Erythroblast (primary cell): ENCODE measurements around the gene ZSCAN2.
A peak's percentile ranks its signal among the peaks of the same experiment; 100 is the strongest.

Source experiments
- DNase-seq, 2 experiments: peaks; one replicate each; lab custom pipeline; 2025; lab: John Stamatoyannopoulos, UW
- GATA1 ChIP-seq: IDR thresholded peaks from 2 replicates; pipeline ENCODE4 v1.6.1; 2011; ENCODE audit warnings: low read depth, mild to moderate bottlenecking, control low read depth, low read length, moderate library complexity
- POLR2A ChIP-seq: IDR thresholded peaks from 2 replicates; pipeline ENCODE4 v1.6.1; 2011; ENCODE audit warnings: mild to moderate bottlenecking, low read length

ZSCAN2 gene

GRCh38 chr15:84606653-84607120, 5.9 kb downstream of the ZSCAN2 start:
- TF ChIP-seq GATA1: no peak
- no peak for TF ChIP-seq POLR2A
- no peak for DNase-seq

DNA sequence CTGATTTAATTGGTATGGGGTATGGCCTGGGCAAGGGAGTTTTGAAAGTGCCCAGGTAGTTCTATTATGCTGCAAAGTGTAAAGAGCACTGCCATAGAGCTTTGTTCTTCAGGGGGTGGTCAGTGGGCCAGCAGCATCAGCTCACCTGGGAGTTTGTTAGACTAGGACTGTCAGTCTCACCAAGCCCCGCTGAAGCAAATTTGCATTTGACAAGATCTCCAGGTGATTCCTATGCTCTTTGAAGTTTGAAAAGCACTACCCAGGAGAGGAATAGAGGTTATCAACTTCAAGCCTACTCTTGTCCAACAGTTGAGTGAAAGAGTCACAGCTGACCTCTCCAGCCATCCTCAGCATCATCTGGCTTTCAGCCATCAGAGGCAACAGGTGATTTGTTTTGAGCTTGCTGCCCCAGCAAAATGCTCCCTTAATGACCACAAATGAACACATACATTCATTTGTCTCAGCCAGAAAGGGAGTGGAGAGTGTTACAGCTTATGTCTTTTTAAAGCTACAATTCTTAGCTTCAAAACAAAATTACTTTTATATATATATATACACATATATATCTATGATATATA, 8.0 kb downstream of the ZSCAN2 start:
- TF ChIP-seq GATA1 (no peak), POLR2A (no peak)
- DNase-seq: no peak

DNA sequence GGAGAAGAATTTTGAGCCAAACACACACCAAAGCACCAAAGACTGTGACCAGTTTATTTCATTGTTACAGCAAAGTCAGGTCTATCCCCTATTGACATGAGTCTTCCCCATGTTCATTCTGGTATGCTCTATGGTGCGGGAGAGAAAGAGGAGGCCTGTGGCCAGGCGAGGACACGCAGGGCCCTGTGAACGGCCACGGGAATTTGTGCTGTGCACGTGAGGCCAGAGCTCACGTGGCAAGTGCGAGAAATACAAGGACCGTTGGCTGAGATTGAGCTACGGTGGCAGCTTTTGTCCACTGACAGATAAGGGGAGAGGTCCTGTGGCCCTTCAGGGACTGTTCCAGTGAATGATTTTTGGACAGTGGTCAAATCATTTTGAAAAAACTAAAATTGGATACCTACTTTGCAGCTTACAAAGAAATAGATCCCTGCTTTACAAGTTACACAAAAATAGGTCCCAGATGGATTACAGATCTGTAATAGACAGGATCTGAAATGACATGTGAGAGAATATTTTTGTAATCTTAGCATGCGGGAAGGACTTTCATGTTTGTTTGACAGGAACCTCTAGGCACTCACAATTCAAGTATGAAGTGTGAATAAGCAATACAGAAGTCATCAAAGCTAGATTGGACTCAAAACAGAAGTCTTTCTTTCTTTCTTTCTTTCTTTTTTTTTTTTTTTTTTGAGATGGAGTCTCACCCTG, 9.2 kb downstream of the ZSCAN2 start:
- TF ChIP-seq GATA1: no peak
- no peak for TF ChIP-seq POLR2A
- no peak for DNase-seq

DNA sequence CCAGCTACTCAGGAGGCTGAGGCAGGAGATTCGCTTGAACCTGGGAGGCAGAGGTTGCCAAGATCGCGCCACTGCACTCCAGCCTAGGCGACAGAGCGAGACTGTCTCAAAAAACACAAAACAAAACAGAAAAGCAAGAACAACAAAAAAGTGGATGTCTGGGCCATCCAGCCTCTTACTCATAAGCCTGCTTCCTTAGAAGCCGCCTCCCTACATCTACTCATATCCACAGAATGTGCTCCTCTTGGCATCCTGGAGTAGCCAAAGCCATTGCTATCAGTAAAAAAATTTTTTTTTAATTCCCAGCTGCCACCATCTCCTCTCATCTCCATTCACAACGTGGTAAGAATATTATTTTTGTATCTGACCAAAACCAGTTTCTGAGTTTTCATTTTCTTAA, 10.8 kb downstream of the ZSCAN2 start:
- no peak for DNase-seq
- TF ChIP-seq POLR2A (no peak), GATA1 (no peak)

GRCh38 chr15:84616235-84616634, 15.4 kb downstream of the ZSCAN2 start:
- no peak for DNase-seq
- TF ChIP-seq GATA1: no peak
- no peak for TF ChIP-seq POLR2A

DNA sequence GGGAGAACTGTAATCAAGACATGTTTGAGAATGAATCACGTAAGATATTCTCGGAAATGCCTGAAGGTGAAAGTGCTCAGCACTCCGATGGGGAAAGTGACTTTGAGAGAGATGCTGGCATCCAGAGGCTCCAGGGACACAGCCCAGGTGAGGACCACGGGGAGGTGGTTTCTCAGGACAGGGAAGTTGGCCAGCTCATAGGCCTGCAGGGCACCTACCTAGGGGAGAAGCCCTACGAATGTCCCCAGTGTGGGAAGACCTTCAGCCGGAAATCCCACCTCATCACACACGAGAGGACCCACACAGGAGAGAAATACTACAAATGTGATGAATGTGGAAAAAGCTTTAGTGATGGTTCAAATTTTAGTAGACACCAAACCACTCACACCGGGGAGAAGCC, 19.8 kb downstream of the ZSCAN2 start:
- no peak for DNase-seq
- no peak for TF ChIP-seq POLR2A
- no peak for TF ChIP-seq GATA1

GRCh38 chr15:84621358-84621979, 20.7 kb downstream of the ZSCAN2 start:
- TF ChIP-seq GATA1 (no peak), POLR2A (no peak)
- peak in 1 of 2 experiments; percentile 29 for DNase-seq

DNA sequence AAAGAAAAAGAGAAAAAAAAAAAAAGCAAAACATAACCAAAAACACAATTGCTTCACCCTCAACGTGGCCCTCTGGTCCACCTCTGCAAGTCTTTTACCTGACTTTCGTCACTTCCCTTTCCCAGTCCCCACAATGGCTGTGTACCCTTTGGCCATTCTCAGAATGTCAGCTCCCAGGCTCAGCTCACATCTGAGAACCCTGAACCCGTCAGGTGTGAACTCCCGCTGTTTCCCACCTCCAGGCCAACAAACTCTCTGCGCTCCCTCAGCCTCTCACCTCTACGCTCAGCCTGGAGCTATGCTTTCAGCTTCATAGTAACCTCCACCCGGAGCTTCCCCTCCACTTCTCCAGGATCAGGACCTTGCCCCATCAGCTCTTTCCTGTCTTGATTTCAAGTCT, 23.6 kb downstream of the ZSCAN2 start:
- TF ChIP-seq POLR2A: no peak
- TF ChIP-seq GATA1: no peak
- DNase-seq: no peak

DNA sequence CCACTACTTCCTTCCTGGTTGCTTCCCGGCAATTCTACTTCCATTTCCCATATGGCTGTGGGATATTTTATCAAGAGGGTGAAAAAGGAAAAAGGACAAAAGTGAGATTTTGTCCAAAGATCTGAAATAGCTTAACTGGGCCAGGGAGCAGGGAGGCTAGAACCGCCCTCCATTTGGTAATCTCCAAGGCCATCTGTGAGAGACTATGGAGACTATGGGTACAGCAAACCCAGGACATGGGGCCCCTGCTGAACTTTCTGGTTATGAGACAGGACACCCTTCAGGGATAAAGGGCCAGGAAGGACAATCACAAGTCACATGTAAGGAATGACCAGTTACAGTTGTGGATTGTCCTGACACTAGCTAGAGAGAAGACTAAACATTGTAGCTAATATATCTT, 24.3 kb downstream of the ZSCAN2 start:
- DNase-seq: peak; percentile 57 to 75
- TF ChIP-seq POLR2A (no peak), GATA1 (no peak)

DNA sequence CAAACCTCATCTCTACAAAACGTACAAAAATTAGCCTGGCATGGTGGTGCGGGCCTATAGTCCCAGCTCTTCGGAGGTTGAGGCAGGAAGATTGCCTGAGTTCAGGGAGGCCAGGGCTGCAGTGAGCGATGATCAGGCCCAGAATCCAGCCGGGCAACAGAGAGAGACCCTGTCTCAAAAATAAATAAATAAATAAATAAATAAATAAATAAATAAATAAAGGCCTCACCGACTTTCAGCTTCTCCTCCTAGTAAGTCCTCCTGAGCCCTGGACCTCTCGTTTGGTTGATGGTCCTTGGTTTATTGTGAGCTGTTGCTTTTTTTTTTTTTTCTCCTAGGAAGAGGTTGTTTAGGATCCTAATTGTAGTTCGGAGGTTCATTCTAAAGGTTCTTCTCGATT, 28.2 kb downstream of the ZSCAN2 start:
- TF ChIP-seq GATA1 (no peak), POLR2A (no peak)
- no peak for DNase-seq

DNA sequence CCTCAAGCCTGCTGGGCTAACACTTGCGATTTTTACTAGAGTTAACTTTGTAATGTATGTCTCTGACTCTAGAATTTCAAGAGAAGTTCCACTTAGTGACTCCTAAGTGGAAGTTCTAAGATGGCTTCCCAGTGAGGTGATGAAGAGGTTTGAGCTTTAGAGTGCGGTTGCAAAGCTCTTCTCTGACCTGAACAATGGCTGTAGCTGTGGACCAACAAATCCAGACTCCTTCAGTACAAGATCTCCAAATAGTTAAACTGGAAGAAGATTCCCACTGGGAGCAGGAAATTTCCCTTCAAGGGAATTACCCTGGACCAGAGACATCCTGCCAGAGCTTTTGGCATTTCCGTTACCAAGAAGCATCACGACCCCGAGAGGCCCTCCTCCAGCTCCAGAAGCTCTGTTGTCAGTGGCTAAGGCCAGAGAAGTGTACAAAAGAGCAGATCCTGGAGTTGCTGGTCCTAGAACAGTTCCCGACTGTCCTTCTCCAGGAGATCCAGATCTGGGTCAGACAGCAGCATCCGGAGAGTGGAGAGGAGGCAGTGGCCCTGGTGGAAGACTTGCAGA, 31.0 kb downstream of the ZSCAN2 start:
- no peak for TF ChIP-seq GATA1
- no peak for TF ChIP-seq POLR2A
- DNase-seq: no peak

DNA sequence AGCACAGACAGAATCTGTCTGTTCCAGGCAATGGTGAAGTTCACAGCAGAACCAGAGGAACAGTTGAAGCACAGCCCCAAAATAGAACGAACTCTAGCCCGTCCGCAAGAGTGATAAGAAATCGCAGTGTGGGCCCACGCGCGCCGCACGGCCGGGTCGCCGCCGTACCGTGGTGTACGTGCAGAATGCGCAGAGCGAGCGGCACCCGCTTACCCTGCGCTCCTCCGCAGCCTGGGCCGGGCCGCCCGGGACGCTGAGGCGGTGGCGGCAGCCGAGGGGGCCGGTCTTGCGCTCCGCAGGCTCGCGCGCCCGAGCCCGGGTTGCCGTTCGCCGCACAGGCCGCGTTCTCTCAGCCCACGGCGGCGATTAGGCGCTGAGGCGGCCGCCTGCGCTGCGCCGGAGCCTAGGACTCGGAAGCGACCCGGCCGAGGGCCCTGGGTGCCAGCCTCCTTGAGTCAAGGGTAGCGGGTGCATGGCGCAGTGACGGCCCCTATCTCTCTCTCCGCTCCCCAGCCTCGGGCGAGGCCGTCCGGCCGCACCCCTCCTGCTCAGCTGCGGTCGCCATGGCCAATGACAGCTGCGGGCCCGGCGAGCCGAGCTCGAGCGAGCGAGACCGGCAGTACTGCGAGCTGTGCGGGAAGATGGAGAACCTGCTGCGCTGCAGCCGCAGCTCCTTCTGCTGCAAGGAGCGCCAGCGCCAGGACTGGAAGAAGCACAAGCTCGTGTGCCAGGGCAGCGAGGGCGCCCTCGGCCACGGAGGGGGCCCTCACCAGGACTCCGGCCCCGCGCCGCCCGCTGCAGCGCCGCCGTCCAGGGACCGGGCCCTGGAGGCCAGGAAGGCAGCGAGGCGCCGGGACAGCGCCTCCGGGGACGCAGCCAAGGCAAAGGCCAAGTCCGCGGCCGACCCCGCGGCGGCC, 32.8 kb downstream of the ZSCAN2 start:
- TF ChIP-seq POLR2A (peak; percentile 70), GATA1 (no peak)
- DNase-seq: peak; percentile 90 to 91

DNA sequence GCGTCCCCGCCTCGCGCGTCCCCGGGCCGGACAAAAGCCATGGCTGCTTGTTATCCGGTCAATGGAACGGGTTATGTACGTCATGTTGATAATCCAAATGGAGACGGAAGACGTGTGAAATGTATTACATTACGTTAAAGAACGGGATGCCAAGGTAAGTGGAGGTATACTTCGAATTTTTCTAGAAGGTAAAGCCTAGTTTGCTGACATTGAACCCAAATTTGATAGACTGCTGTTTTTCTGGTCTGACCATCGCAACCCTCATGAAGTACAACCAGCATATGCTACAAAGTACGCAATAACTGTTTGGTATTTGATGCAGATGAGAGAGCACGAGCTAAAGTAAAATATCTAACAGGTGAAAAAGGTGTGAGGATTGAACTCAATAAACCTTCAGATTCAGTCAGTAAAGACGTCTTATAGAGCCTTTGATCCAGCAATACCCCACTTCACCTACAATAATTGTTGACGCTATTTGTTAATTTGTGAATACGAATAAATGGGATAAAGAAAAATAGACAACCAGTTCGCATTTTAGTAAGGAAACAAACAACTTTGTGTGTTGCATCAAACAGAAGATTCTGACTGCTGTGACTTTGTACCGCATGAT, 33.5 kb downstream of the ZSCAN2 start:
- DNase-seq: peak in 1 of 2 experiments; percentile 45
- no peak for TF ChIP-seq POLR2A
- no peak for TF ChIP-seq GATA1
